Ammon's horn (tissue), 1 donor: ENCODE measurements around the gene RAB6B.

Source experiments
- DNase-seq: peaks from one replicate; pipeline ENCODE4 v3.0.0-alpha.2; 2016; ENCODE audit warnings: low spot score

The RAB6B gene

GRCh38 chr3:133836497-133837158 lies 59.1 kb downstream of the RAB6B start:
- no peak for DNase-seq

- no peak for DNase-seq
These were observed 59.7 kb downstream of the RAB6B start for GRCh38 chr3:133835961-133836360.

GRCh38 chr3:133835418-133835743 lies 60.3 kb downstream of the RAB6B start:
- no peak for DNase-seq

GRCh38 chr3:133834621-133835417 lies 60.9 kb downstream of the RAB6B start:
- DNase-seq, result no peak

GRCh38 chr3:133833880-133834620 lies 61.6 kb downstream of the RAB6B start:
- no peak for DNase-seq

GRCh38 chr3:133833267-133833666 lies 62.4 kb downstream of the RAB6B start:
- no peak for DNase-seq

GRCh38 chr3:133832802-133833144 lies 62.9 kb downstream of the RAB6B start:
- DNase-seq, result no peak

- DNase-seq, result no peak
These were observed 63.5 kb downstream of the RAB6B start for GRCh38 chr3:133831966-133832801.

GRCh38 chr3:133830071-133830470 lies 65.6 kb downstream of the RAB6B start:
- DNase-seq, result no peak

GRCh38 chr3:133829310-133829707 lies 66.4 kb downstream of the RAB6B start:
- no peak for DNase-seq

GRCh38 chr3:133828576-133829309 lies 66.9 kb downstream of the RAB6B start:
- DNase-seq, result no peak

- no peak for DNase-seq
These were observed 68.0 kb downstream of the RAB6B start for GRCh38 chr3:133827684-133828083.

GRCh38 chr3:133827136-133827535 lies 68.5 kb downstream of the RAB6B start:
- DNase-seq, result no peak

GRCh38 chr3:133825969-133826727 lies 69.5 kb downstream of the RAB6B start:
- no peak for DNase-seq

GRCh38 chr3:133824961-133825485 lies 70.7 kb downstream of the RAB6B start:
- no peak for DNase-seq

GRCh38 chr3:133821767-133822638 lies 73.7 kb downstream of the RAB6B start:
- DNase-seq, result no peak

GRCh38 chr3:133820889-133821675 lies 74.6 kb downstream of the RAB6B start:
- DNase-seq, result no peak

GRCh38 chr3:133820129-133820528 lies 75.6 kb downstream of the RAB6B start:
- no peak for DNase-seq

- no peak for DNase-seq
These were observed 80.3 kb downstream of the RAB6B start for GRCh38 chr3:133815386-133815785.
